IPS-NIHi7 (cell line): ENCODE data around the gene AUTS2.

Experiments
- DNase-seq: peaks from one replicate; pipeline ENCODE4 v3.0.0; 2012; ENCODE audit warnings: mixed read lengths; ENCODE audit errors: extremely low spot score

The AUTS2 gene

GRCh38 chr7:70545214-70545613 is 946.9 kb downstream of the AUTS2 start:
- DNase-seq: no peak

DNA sequence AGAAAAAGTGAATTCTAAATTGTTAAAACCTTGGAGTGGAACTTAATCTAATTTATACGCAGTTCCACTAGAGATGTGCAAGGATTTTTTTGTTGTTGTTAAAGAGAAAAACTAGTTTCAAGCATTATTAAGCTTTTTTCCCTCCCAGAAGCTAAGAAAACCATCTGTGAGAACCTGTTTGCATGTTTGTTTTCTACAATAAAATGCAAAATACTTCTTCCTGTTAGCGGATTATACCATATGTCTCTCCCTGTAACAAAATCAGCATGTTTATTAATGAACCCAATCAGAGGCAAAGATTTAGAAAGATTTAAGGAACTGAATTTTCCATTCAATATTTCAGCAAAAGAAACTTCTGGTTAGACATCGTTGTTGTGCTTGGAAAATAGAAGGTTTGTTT is 953.9 kb downstream of the AUTS2 start:
- DNase-seq: no peak

- no peak for DNase-seq
Measured at GRCh38 chr7:70553364-70553763, 955.1 kb downstream of the AUTS2 start.

DNA sequence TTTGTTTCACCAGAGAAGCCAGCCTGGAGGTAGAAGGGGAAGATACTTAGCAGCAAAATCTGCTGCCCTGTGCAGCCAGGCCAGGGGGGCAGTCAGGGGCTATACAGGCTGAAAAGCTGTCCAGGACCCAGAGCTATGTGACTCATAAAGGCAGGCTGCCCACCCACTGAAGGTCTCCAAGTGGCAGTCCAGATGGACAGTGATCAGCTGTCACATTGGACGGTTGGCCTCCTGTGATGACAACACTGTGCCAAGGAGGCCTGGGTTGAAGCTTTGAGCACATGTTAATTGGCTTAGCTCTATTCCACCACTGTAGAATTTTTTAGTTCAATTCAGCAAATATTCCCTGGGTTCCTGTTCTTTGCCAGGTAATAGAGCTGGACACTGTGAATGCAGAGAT is 956.4 kb downstream of the AUTS2 start:
- DNase-seq: no peak

DNA sequence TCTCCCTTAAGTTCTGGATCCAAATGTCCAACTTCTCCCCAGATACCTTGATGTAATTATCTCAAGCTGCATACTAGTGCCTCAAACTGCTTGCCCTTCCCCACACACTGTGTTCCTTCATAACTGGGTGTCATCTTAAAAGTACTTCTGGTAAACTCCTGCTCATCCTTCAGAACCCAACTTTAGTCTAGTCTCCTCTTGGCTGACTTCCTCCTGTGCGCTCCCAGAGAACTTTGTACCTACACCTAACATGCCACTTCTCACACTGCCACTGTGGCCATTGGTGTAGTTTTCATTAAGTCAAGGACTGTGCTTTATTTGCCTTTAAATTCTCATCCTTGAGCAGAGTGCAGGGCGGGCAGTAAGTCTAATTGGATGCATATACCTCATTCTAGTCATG is 958.5 kb downstream of the AUTS2 start:
- no peak for DNase-seq

- DNase-seq: no peak
Measured at GRCh38 chr7:70557338-70557737, 959.1 kb downstream of the AUTS2 start.

DNA sequence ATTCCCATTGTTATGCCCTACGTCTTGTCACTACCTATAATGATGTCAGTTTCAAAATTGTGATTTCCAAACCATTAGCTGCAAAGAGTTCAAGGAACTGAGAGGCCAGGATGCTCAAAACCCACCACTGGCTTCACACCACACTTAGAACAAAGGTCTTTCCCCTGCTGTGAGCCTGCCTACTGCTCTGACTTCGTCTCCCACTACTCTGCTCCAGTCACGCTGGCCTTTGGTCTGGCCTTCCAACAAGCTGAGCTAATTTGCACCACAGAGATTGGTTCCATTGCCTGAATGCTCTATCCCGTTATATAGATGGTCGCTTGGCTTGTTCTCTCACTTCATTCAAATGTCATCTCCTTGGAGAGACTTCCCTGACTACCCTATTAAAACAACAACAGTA is 961.5 kb downstream of the AUTS2 start:
- no peak for DNase-seq

- DNase-seq: no peak
Measured at GRCh38 chr7:70563960-70564359, 965.7 kb downstream of the AUTS2 start.

GRCh38 chr7:70565721-70566370 is 967.6 kb downstream of the AUTS2 start:
- DNase-seq: no peak

DNA sequence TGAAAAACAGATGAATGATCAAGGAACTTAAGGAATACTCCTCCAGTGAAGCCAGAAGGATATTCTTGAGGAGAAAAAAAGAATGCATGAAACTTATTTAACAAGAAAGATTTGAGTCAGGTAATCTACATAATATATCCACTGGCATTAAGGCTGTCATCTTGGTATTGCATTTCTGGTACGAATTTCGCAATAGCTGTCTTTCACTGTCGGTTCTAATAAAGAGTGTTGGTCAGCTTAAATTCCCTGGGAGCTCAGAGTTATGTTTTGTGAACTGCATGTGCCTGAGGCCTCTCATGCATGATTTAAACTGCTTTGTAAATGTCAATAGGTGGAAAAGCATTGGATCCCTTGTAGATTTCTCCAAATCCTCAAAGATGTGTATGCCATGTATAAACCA is 968.4 kb downstream of the AUTS2 start:
- DNase-seq: no peak

DNA sequence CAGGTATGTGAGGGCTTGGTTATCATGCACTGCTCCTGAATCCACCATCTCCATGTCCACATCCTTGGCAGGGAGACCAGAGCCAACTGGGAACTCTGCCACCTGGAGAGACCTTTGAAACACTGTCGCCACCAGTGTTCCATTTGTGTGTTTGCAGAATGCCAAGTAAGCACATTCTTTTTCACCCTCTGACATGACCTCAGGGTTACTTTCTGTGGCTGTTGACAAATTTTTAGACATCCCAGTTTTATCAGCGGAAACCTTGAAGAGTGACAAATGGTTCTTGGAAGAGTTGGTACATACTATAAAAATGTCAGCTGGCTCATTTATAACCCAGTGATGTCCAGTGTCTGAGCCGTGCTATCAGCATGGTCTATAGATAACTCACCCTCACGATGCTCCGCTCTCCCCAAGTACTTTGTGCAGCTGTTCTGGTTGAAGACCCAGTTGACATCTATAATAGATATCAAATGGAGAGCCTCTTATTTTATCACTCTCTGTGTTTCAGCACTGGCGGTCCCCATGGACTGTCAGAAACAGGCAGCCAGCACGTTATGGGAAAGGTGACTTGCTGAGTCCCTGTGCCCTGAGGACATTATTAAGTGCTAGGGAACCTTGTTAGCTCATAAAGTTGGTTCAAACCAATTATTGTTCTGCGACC is 970.5 kb downstream of the AUTS2 start:
- DNase-seq: no peak

- no peak for DNase-seq
Measured at GRCh38 chr7:70569335-70569819, 971.1 kb downstream of the AUTS2 start.

DNA sequence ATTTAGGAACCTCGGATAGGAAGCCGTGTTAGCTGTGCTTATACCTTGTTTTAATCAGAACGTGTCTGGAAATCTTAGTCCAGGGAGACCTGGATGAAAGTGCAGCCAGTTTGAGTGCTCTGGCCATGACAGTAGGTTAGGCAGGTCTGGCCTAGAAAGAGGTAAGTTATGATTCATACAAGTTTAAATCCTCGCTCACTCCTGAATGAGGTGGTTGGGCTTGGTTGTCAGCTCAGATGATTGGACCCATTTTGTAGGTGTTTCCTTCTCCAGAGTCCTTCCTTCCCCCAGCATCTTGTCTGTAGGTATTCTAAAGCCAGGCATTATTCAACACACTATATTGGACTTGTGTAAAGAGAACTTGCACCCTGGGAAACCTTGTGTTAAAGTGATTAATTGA is 971.8 kb downstream of the AUTS2 start:
- DNase-seq: no peak

- DNase-seq: no peak
Measured at GRCh38 chr7:70570961-70571360, 972.7 kb downstream of the AUTS2 start.

DNA sequence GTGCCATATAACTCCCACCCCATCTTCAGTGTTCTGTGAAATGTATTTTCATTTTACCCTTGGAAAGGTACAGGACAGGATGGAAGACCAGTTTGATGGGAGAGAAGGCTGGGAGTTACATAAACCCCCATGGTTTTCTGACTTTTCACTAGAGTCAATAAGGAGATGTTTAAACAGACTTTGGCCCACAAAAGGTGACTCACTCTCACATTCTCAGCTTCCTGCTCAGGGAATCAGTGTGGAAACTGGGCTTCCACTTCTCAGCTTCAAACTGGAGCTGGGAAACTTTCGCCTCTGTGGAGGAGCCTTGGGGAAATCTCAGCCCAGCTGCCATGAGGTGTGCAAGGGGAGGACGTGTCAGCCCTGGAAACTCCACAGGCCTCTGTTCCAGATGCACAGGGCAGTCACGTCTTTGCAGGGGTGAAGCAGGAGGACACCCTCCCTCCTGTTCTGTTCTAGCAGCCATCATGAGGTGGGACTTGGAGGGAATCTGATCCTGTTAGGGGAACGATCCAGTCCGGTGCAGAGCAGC is 973.2 kb downstream of the AUTS2 start:
- DNase-seq: no peak

DNA sequence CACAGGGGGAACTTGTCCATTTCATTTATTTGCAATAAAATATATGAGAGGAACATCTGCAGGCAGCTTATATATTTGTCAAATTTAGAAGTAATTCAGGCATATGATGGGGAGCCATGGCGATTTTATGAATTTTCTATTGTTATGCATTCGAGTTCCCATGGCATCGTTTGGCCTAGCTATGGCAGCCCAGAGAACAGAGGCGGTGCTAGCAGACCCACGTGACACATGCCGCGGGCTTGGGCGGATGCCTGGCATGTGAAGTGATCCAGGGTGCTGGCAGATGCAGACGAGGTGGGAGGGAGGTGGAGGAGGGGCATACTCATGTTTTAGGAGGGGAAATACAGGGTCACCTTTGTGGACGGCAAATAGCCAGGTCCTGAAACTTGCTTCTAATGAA is 973.7 kb downstream of the AUTS2 start:
- no peak for DNase-seq

GRCh38 chr7:70572571-70572970 is 974.3 kb downstream of the AUTS2 start:
- no peak for DNase-seq

DNA sequence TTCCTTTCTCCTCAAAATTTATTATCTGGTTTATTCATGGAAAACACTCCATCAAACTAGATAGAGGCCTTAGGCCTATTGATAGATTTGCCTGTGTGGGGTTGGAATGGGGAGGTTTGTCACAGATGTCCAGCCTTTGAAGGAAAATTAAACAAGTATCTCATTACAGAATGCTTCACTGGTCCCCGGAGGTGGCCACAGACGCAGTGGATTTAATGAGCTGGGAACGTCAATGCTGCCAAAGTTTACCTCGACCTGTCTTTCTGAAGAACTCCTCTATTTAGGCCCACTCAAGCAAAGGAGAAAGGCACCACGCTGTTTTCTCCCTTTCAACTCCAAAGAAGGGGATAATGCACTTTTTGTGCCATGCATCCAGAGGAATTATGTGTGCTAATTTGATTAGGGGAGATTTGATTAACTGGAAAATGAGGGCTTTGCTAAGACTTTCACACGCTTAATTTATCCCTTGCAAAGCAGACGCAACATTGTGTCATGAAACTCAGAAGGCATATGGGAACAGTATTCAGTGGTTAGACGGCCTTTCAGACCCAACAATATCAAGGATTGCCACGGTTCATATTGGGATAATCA is 974.9 kb downstream of the AUTS2 start:
- DNase-seq: no peak

DNA sequence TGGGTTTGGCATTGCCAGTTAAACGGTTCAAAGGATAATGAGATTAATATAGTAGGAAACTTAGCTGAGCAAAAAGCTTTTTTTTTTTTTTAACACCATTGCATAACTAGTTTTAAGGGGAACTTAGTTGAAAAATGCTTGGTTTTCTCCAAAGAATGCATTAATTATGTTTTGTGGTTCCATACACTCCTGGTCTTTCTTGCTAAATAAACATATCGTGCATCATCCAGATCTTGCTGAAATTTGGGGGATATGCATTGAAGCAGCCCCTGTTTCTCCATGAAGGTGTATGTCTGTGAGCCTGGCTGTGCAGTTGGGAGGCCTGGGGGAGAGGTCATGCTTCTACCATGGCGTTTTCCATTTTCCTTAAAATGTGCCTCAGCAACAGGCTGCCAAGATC is 975.4 kb downstream of the AUTS2 start:
- no peak for DNase-seq

DNA sequence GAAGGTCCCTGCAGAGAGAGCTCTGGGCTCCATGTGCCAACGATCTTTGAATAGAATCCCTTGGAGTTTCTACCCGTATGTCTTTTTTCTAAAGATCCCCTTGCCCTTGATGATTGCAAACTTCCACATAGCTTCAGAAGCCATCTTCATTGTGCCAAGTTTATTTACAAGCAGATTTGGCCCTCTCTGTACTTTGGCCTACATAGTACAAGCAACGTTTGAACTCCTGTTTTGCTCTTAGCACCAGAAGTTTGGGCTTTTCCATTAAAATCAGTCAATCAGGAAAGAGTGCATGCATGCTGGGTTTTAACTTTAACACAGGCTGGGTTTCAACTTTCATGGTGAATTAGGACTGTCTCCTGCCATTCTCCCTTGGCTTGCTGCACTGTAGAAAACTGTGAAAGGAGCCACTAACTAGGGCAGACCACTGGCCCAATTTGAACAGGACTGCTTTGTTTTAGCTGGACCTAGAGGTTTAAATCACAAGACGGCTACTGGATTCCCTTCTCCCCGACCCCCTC is 976.1 kb downstream of the AUTS2 start:
- DNase-seq: no peak

GRCh38 chr7:70574970-70575799 is 976.9 kb downstream of the AUTS2 start:
- no peak for DNase-seq

GRCh38 chr7:70577078-70577477 is 978.8 kb downstream of the AUTS2 start:
- no peak for DNase-seq
